ENCODE data around the gene OR2S2. TPM values are rescaled to one million over a fixed set of nuclear protein-coding genes. Genes with fewer than 3 reads are reported as not detected.

The OR2S2 gene
- total and polyA plus RNA-seq, 2 donors (not counting 3 experiments of a cell fraction or from before 2014, with no cell fraction given), result not detected

GRCh38 chr9:35990155-35990554 is 32.2 kb upstream of the OR2S2 start:
- no peak for TF ChIP-seq MAX (IDR thresholded peaks at IDR 0.05; ENCODE audit: insufficient read depth, insufficient read length)
- no peak for TF ChIP-seq POLR2AphosphoS5 (IDR thresholded peaks at IDR 0.05; ENCODE audit: insufficient read depth, low read depth, low read length)
- no peak for TF ChIP-seq JUN (IDR thresholded peaks at IDR 0.05; ENCODE audit: borderline replicate concordance, insufficient read depth, insufficient read length, low read depth)
- TF ChIP-seq GATA2 (IDR thresholded peaks at IDR 0.05; ENCODE audit: insufficient read depth, insufficient read length, low read depth, low read length), result no peak
- no peak for TF ChIP-seq POLR2A (IDR thresholded peaks at IDR 0.05; ENCODE audit: low read depth, low read length)
- no peak for TF ChIP-seq MYC (IDR thresholded peaks at IDR 0.05; ENCODE audit: low read depth, low read length)
- no peak for TF ChIP-seq CTCF (IDR thresholded peaks at IDR 0.05; ENCODE audit: extremely low read depth in 1 of 2, insufficient read depth in 1 of 2, low read depth in 1 of 2, low read length in 2 of 2)
- TF ChIP-seq EZH2 (IDR thresholded peaks at IDR 0.05; ENCODE audit: borderline replicate concordance, low read depth, low read length, severe bottlenecking), result no peak
- no peak for TF ChIP-seq FOS (IDR thresholded peaks at IDR 0.05; ENCODE audit: borderline replicate concordance, insufficient read depth, low read length)
- DNase-seq (ENCODE audit: low read depth, low spot score) (no peak), FAIRE-seq (no peak)
- no peaks in the 10 kb centered on the region for H3K4me1 ChIP-seq (ENCODE audit: control insufficient read depth, extremely low read depth, insufficient read depth, low read length)
- no peaks in the 10 kb centered on the region for H4K20me1 ChIP-seq (replicated peaks; ENCODE audit: control insufficient read depth, extremely low read depth, insufficient read depth, low read length)
- H3K9ac ChIP-seq (replicated peaks; ENCODE audit: extremely low read depth, insufficient read depth, low read length), result no peak overlapping the region
- H3K9me1 ChIP-seq (replicated peaks; ENCODE audit: control insufficient read depth, extremely low read depth, insufficient read depth, low read length), result no peaks in the 10 kb centered on the region
- POLR2A ChIA-PET, result no interaction called here
- peaks cover 12 to 19% of the 10 kb centered on the region in 2 experiments for H3K27me3 ChIP-seq (ENCODE audit: control insufficient read depth in 2 of 2, insufficient read depth in 2 of 2, low read length in 2 of 2)
- CTCF ChIA-PET, result interaction anchor here (0.9 kb wide), 1 partner anchor 10 kb away, joined by 3 read pairs; no protein-coding TSS in a partner anchor
- H3K4me2 ChIP-seq (ENCODE audit: insufficient read depth, low read length), result no peak overlapping the region
- dilution Hi-C loops (cut with MboI; ENCODE audit: extremely low pct_ligation_motif_present, low sequenced_read_pairs), result no loop called here
- H3K27ac ChIP-seq (ENCODE audit: insufficient read depth, low read depth, low read length), result no peak overlapping the region
- H3K36me3 ChIP-seq (ENCODE audit: control insufficient read depth in 2 of 2, extremely low read depth in 1 of 2, insufficient read depth in 2 of 2, low read length in 2 of 2), result no peaks in the 10 kb centered on the region
- no peak overlapping the region for H2AFZ ChIP-seq (ENCODE audit: low read depth, low read length)
- no peak overlapping the region for H3K4me3 ChIP-seq (replicated peaks in 1 of 3; ENCODE audit: insufficient read depth in 1 of 3, low read depth in 1 of 3, low read length in 3 of 3)
- BruUV-seq (replicated peaks), result no TSS peak
- no peaks in the 10 kb centered on the region for H3K79me2 ChIP-seq (ENCODE audit: control insufficient read depth, insufficient read depth, low read length)
- intact Hi-C loops (cut with micrococcal nuclease), result loop anchor here (10.0 kb wide), 1 partner anchor 1725 kb away; no protein-coding TSS in a partner anchor
- H3K9me3 ChIP-seq (replicated peaks; ENCODE audit: control insufficient read depth, insufficient read depth, low read length), result no peaks in the 10 kb centered on the region

Measured in endothelial cell of umbilical vein (primary cell).